Erythroblast (primary cell): Measurements from ENCODE around the gene CDC5L.
A peak's percentile ranks its signal among the peaks of the same experiment; 100 is the strongest.

Source experiments
- DNase-seq, 2 experiments: peaks; one replicate each; lab custom pipeline; 2025; lab: John Stamatoyannopoulos, UW
- GATA1 ChIP-seq: IDR thresholded peaks from 2 replicates; pipeline ENCODE4 v1.6.1; 2011; ENCODE audit warnings: low read depth, mild to moderate bottlenecking, control low read depth, low read length, moderate library complexity
- POLR2A ChIP-seq: IDR thresholded peaks from 2 replicates; pipeline ENCODE4 v1.6.1; 2011; ENCODE audit warnings: mild to moderate bottlenecking, low read length

CDC5L gene

DNA sequence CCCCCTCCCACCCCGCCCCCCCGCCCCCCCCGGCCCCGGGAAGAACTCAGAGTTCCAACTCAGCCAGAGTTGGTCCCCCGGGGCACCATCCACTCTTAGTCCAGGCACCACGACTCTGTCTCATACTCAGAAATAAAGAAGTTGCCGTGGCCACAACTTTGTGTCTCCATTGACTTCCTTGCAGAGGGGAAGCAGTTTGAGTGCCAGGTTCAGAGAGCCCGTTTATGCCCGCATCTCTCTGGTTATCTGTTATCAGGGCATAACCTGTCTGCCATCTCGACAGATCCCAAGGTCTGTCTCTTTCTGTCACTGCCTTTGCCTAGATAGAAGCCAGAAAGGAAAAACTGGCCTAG is 605 bp downstream of the CDC5L start:
- peak in 1 of 2 experiments; percentile 76 for DNase-seq
- TF ChIP-seq POLR2A: no peak
- TF ChIP-seq GATA1: no peak

DNA sequence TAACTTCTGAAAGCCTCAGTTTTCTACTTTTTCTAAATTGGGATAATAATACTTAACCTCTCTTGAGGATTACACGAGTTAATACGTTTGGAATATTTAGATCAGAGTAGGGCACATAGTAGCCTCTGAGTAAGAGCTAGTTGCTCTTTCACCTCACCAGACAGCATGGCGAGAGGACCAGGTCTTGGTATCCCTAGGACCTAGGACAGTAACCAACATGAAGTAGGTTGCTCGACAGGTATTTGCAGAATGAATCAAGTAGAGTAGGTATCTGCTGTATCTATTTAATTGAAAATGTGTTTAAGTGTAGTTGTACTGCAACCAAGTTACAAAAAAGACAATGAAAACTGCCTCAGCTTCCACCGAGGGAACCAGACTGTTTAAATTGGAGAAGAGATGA is 1.4 kb downstream of the CDC5L start:
- TF ChIP-seq POLR2A (no peak), GATA1 (no peak)
- peak in 1 of 2 experiments; percentile 30 for DNase-seq

DNA sequence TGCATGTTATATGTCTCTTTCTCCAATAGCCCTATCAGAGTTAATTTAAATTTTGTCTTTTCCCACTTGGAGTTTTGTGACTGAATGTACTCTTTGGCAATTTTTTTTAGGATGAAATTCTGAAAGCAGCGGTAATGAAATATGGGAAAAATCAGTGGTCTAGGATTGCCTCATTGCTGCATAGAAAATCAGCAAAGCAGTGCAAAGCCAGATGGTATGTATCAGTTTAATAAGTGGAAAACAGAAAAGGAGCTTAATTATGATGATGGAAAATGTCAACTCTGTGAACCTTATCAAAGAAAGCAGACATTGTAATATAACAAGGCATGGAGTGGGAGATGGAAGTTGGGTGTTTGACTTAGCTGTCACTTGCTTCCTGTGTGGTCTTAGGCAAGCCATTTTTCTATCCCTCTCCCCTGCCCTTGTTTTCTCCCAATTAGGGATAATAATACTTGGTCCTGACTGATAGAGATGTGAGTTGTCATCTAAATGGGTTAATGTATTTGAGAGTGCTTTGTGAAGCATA is 2.7 kb downstream of the CDC5L start:
- peak in 1 of 2 experiments; percentile 15 for DNase-seq
- TF ChIP-seq POLR2A (no peak), GATA1 (no peak)

DNA sequence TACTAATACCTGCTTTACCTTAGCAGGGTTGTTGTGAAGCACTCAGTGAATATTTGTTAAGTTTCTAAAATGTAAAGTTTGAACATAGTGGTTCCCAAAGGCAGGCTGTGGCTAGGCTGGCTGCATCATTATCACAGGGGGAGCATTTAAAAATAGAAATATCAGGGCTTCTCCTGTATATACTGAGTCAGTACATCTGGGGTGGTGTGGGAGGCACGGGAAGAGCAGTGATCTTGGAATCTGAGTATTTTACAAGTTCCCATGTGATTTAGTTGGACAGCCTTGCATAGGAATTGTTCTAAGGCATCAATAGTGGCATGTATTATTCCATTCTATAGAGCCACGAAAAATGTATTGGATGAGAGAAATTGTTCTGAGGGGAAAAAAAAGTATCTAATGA is 8.0 kb downstream of the CDC5L start:
- TF ChIP-seq GATA1 (no peak), POLR2A (no peak)
- no peak for DNase-seq

DNA sequence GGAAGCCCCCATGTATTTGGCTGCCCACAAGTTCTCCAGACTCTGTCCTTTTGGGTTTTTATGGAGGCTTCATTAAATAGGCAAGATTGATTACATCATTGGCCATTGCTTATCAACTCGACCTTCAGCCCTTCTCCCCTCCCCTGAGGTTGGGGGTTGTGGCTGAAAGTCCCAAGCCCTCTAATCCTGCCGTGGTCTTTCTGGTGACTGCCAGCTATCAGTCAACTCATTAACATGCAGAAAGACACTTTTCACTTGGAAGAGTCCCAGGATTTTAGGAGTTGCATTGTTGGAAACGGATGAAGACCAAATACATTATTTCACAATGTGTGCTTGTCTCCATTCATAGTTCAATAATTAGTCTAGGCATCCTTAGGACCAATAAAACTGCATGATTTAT is 9.5 kb downstream of the CDC5L start:
- DNase-seq: no peak
- TF ChIP-seq GATA1: no peak
- TF ChIP-seq POLR2A: no peak

DNA sequence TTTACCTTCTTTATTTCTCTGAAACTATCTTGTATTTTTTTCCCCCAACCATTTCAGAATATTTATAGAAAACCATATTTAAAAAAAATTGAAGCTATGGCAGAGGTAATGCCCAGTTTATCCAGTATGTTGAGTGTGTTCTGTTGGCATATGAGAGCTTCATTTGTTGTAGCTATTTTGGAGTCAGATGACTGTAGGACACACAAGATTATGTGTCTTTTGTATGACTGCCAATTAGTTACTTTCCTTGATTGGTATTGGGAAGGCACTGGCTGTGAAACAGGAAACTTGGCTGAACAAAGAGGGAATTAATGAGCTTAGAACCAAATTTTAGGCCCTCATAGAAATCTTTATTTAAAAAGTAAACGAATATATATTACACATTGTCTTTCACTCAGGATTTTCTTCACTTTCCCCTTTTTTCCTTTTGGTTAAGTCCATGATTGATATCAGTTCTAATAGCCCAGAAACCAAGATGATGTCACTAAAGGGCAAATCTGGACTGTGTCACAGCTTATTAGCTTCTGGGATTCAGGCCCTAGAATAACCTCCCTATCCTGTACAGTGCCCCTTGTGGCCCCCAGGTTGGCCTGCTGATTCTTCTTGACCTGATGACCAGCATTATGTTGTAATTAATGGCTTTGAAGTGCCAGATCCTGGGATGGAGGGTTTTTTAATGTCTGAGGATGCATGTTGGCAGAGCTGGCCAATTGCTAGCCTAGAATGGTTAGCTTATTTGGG is 10.1 kb downstream of the CDC5L start:
- DNase-seq: no peak
- TF ChIP-seq POLR2A: no peak
- no peak for TF ChIP-seq GATA1

DNA sequence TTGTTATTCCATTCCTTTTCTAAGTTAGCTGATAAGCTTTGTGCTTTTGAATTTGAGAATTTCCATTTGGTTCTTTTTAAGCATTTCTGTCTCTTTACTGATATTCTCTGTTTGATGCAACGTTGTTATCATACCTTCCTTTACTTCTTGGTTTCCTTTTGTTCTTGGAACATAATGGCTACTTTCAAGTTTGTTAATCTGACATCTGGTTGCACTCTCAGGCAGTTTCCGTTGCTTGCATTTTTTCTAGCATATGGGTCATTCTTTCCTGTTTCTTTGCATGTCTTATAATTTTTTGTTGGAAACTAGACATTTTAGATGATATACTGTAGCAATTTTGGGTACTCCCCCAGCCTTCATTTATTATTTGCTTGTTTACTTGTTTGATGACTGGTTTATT is 12.5 kb downstream of the CDC5L start:
- TF ChIP-seq GATA1 (no peak), POLR2A (no peak)
- no peak for DNase-seq

DNA sequence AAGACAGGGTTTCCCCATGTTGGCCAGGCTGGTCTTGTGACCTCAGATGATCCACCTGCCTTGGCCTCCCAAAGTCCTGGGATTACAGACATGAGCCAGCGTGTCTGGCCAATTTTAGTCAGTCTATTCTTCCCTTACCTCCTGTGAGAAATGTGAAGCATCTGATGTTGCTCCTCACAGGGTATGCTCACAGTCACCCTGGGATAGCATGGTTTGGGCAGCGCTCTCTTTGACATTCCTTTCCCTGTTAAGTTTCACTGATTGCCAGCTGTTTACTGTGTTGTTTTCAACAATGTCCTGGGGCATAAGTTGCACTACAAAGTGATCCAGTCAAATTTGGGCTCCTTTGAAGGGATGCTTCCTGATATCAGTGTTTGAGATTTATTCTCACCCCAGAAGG is 13.1 kb downstream of the CDC5L start:
- DNase-seq: no peak
- TF ChIP-seq POLR2A: no peak
- TF ChIP-seq GATA1: no peak

DNA sequence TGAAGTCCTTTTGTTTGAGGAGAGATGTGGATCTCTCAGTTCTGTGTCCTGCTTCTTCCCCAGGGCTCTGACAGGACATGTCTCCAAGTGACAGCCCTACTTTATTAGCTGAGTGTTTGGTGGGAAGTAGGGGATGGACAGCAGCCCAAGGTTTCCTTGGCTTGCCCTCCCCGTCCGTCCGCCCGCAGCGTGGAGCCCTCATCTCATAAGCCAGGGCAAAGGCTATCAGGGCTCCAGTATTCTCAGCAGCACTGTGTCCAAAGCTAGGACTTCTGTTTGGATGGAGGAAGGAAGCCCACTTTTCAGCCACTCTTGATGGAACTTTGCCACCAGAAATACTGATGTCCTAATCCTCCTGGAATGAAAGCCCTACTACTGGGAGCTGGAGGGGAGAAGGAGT is 13.6 kb downstream of the CDC5L start:
- no peak for DNase-seq
- TF ChIP-seq GATA1 (no peak), POLR2A (no peak)

DNA sequence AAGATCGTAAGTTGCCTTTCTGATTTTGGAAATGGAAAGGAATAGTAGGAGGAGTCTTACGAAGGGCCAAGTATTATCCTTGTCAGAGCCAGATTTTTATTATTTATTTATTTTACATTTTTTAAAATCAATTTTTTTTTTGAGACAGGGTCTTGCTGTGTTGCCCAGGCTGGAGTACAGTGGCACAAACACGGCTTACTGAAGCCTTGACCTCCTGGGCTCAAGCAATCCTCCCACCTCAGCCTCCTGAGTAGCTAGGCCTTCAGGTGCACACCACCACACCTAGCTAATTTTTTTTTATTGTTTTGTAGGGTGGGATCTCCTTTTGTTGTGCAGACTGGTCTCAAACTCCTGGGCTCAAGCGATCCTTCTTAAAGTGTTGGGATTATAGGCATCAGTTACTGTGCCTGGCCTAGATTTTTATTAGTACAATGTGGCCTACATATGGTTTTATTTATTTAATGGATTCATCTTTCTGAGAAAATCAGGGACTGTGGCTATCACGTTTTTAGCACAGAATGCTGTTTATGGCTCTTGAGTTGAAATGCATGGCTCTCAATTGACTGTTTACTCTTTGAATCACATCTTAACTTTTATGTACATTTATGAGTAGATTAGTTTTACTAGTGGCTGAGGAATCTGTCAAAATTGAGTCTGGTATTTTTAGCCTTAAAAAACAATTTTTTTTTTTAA is 16.7 kb downstream of the CDC5L start:
- TF ChIP-seq POLR2A: no peak
- TF ChIP-seq GATA1: no peak

DNA sequence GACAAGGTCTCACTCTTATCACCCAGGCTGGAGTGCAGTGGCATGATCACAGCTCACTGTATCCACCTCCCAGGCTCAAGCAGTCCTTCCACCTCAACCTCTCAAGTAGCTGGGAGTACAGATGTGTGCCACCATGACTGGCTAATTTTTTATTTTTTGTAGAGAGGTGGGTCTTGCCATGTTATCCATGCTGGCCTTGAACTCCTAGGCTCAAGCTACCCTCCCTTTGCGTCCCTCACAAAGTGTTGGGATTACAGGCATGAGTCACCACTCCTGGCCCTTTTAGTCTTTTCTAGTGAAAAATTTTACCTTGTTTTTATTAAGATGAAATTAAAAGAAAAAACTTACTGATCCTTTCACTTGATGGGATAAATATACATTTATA is 17.2 kb downstream of the CDC5L start:
- no peak for DNase-seq
- TF ChIP-seq GATA1: no peak
- TF ChIP-seq POLR2A: no peak

More for the DNA sequence above, 16.7 kb downstream of the CDC5L start:
- DNase-seq: no peak

DNA sequence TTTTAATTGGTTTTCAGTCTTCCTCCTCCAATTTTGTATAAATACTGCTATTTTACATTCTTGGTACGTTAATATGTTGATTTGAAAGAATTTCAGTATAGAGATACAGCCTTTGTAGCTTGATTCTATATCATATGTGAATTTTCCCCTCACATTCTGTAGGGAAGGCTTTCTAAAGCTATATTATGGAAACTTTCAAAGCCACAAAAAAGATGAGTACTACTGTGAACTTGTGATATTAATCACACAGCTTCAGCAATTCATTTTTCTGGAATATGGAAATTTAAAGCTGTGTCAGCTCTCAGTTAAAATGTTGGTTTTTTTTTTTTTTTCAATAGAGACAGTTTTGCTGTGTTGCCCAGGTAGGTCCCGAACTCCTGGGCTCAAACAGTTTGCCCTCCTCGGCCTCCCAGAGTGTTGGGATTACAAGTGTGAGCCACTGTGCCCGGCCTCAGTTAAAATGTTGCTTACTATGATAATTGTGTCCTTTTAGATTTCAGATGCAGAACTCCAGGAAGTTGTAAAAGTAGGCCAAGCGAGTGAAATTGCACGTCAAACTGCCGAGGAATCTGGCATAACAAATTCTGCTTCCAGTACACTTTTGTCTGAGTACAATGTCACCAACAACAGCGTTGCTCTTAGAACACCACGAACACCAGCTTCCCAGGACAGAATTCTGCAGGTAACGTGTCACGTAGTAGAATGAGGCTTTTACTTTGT is 20.6 kb downstream of the CDC5L start:
- DNase-seq: no peak
- no peak for TF ChIP-seq GATA1
- TF ChIP-seq POLR2A: no peak

DNA sequence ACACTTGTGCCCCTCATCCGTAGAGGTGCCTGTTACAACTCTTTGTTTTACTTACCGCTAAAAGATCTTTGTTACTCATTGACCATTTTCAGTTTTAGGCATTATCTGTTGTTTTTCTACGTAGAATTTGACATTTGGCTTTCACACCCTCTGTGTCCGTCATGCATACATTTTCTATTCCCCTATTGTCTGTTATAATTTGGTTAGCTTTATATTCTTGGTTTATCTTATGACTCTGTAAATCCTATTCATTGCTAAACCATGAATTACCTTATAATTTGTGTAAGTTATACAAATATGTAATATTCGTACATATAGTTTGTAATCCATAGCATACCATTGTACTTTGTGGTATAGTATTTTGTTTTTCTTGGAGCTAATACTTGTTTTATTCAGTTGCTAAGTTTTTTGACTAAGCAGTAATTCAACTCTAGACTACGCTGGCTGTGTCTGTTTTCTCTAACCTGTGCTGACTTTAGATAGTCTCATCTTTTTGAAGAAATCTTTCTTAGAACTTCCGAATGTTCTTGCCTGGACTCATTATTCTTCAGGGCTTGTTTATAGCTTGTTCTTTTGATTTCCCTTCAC is 21.8 kb downstream of the CDC5L start:
- TF ChIP-seq GATA1 (no peak), POLR2A (no peak)
- no peak for DNase-seq
